ENCODE results near the gene KPNA4. TPM values are rescaled to one million over a fixed set of nuclear protein-coding genes. Genes with fewer than 3 reads are reported as not detected.

KPNA4 gene
- total RNA-seq, 4 donors from 2014 or later = 13.8 to 29.7 (median 22.7) TPM

GRCh38 chr3:160480931-160481330 lies 84.4 kb downstream of the KPNA4 start:
- Histone ChIP-seq H3K27ac (no peak overlapping the region), H3K9me3 (no peaks in the 10 kb centered on the region), H3K4me3 (no peak overlapping the region), H3K27me3 (no peaks in the 10 kb centered on the region), H3K4me1 (peaks cover 0 to 2% (median 0%) of the 10 kb centered on the region in 4 donors), H3K36me3 (no peaks in the 10 kb centered on the region)
- intact Hi-C loops (cut with DNase I; ENCODE audit: low total_unique reads) = no loop called here
- 87% methylated on average over 5 of the region's 5 CpGs; no CpG with 5 or more reads in 1 of the 2 donors for WGBS, 2 donors (ENCODE audit: low coverage in 1 of 2)
- TF ChIP-seq CTCF (IDR thresholded peaks at IDR 0.05) (no peak), POLR2A (IDR thresholded peaks at IDR 0.05) (no peak), POLR2AphosphoS5 (IDR thresholded peaks at IDR 0.05) (no peak), EP300 (IDR thresholded peaks at IDR 0.05; ENCODE audit: low read depth) (no peak)
- DNase-seq = no peak
- in situ Hi-C loops (cut with MboI; ENCODE audit: low pct_ligation_motif_present in 1 of 4, low pct_unique_long_range_greater_than_20kb in 1 of 4, low sequenced_read_pairs in 3 of 4) = no loop called here

- in situ Hi-C loops (cut with MboI; ENCODE audit: low pct_ligation_motif_present in 1 of 4, low pct_unique_long_range_greater_than_20kb in 1 of 4, low sequenced_read_pairs in 3 of 4) (no loop called here), intact Hi-C loops (cut with DNase I; ENCODE audit: low total_unique reads) (no loop called here)
- Histone ChIP-seq H3K27me3 (no peaks in the 10 kb centered on the region), H3K27ac (no peak overlapping the region), H3K4me1 (no peaks in the 10 kb centered on the region), H3K4me3 (no peak overlapping the region), H3K9me3 (no peaks in the 10 kb centered on the region), H3K36me3 (no peaks in the 10 kb centered on the region)
- no peak for TF ChIP-seq EP300 (IDR thresholded peaks at IDR 0.05; ENCODE audit: low read depth)
- TF ChIP-seq POLR2A (IDR thresholded peaks at IDR 0.05) = no peak
- TF ChIP-seq POLR2AphosphoS5 (IDR thresholded peaks at IDR 0.05) = no peak
- no peak for TF ChIP-seq CTCF (IDR thresholded peaks at IDR 0.05)
- WGBS, 2 donors (ENCODE audit: low coverage in 1 of 2) = 93 to 100% methylated on average over 2 to 10 of the region's 10 CpGs
- DNase-seq = no peak
Observed at GRCh38 chr3:160479376-160479775, 86.0 kb downstream of the KPNA4 start.

- Histone ChIP-seq H3K4me1 (no peaks in the 10 kb centered on the region), H3K27ac (no peak overlapping the region), H3K36me3 (no peaks in the 10 kb centered on the region), H3K9me3 (no peaks in the 10 kb centered on the region), H3K4me3 (no peak overlapping the region), H3K27me3 (no peaks in the 10 kb centered on the region)
- 79 to 91% methylated on average over 4 to 5 of the region's 5 CpGs for WGBS, 2 donors (ENCODE audit: low coverage in 1 of 2)
- DNase-seq = no peak
- in situ Hi-C loops (cut with MboI; ENCODE audit: low pct_ligation_motif_present in 1 of 4, low pct_unique_long_range_greater_than_20kb in 1 of 4, low sequenced_read_pairs in 3 of 4) = no loop called here
- no peak for TF ChIP-seq CTCF (IDR thresholded peaks at IDR 0.05)
- no peak for TF ChIP-seq POLR2A (IDR thresholded peaks at IDR 0.05)
- no peak for TF ChIP-seq EP300 (IDR thresholded peaks at IDR 0.05; ENCODE audit: low read depth)
- no peak for TF ChIP-seq POLR2AphosphoS5 (IDR thresholded peaks at IDR 0.05)
- intact Hi-C loops (cut with DNase I; ENCODE audit: low total_unique reads) = no loop called here
Observed at GRCh38 chr3:160478338-160478737, 87.0 kb downstream of the KPNA4 start.

- Histone ChIP-seq H3K4me1 (no peaks in the 10 kb centered on the region), H3K4me3 (no peak overlapping the region), H3K27ac (no peak overlapping the region), H3K36me3 (no peaks in the 10 kb centered on the region), H3K27me3 (no peaks in the 10 kb centered on the region), H3K9me3 (no peaks in the 10 kb centered on the region)
- 93% methylated on average over 5 of the region's 5 CpGs; no CpG with 5 or more reads in 1 of the 2 donors for WGBS, 2 donors (ENCODE audit: low coverage in 1 of 2)
- DNase-seq = no peak
- intact Hi-C loops (cut with DNase I; ENCODE audit: low total_unique reads) (no loop called here), in situ Hi-C loops (cut with MboI; ENCODE audit: low pct_ligation_motif_present in 1 of 4, low pct_unique_long_range_greater_than_20kb in 1 of 4, low sequenced_read_pairs in 3 of 4) (no loop called here)
- TF ChIP-seq CTCF (IDR thresholded peaks at IDR 0.05) (no peak), POLR2AphosphoS5 (IDR thresholded peaks at IDR 0.05) (no peak), POLR2A (IDR thresholded peaks at IDR 0.05) (no peak), EP300 (IDR thresholded peaks at IDR 0.05; ENCODE audit: low read depth) (no peak)
Observed at GRCh38 chr3:160477750-160478149, 87.6 kb downstream of the KPNA4 start.
